Measurements from ENCODE around the gene ALK.

- TF ChIP-seq POLR2AphosphoS5 (IDR thresholded peaks at IDR 0.05; ENCODE audit: borderline replicate concordance, low read depth, low read length) (no peak), EZH2 (IDR thresholded peaks at IDR 0.05) (no peak), FOXP2 (optimal IDR thresholded peaks at IDR 0.05; ENCODE audit: control extremely low read depth, extremely low read length, insufficient read depth) (no peak)
Observed at GRCh38 chr2:29241955-29242565, 679.3 kb downstream of the ALK start.
